Measurements from ENCODE around the gene SPTBN1. TPM values are rescaled to one million over a fixed set of nuclear protein-coding genes. Genes with fewer than 3 reads are reported as not detected.

The SPTBN1 gene
- total RNA-seq, 1 experiment from 2014 or later, result 204 TPM

DNA sequence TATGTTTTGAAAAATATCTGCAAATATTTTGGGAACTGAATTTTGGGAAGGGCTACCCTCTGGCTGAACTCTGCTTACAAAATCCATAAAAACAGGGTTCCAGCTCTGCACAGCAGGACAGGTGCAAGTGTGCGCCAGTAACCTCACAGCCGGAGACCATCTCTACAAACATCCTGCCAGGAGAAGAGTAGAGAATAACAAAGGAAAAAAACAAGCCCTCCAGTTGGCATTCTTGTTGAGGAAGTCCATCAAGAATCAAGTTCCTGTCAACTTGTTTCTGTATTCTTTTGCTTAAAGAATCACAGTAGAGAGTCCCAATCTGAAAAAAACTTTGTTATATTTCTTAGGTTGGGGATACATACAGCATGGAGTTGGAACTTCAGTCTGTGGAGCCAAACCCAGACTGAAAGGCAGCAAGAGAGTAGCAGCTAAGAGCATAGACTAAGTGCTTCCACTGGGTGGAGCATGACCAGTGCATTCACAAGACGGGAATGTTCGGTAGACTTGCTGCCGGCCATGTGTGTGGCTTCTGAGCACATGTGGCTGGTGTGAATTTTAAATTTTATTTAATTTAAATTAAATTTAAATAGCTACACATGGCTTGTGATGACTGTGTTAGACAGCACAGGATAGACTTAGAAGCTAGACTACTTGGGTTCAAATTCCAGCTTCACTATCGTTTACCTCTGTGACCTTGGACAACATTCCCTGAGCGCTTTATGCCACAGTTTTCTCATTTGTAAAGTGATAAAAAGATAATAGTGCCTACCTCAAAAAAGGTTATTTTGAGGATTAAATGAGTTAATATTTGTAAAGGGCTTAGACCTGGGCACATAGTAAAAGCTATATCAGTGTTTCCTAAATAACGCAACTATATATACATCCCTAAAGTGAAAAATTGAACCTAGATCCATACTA is 41.9 kb downstream of the SPTBN1 start:
- Mint-ChIP-seq H3K27ac (peak overlapping the region; percentile 87), H3K36me3 (no peaks in the 10 kb centered on the region), H3K4me3 (0 out of 2 replicates have a peak overlapping the region, but pooled peaks have one; percentile 2), H3K4me1 (peaks cover 65% of the 10 kb centered on the region), H3K9me3 (no peaks in the 10 kb centered on the region), H3K27me3 (ENCODE audit: low read depth) (no peaks in the 10 kb centered on the region)
- TF ChIP-seq ZNF423 (CRISPR knock-in tag; IDR thresholded peaks at IDR 0.05) (peak; percentile 76; the same call in 1 of the 2 replicates), JUN (CRISPR knock-in tag; IDR thresholded peaks at IDR 0.05) (no peak)
- ChIA-PET POLR2A (interaction anchor here (0.6 kb wide), 1 partner anchor 20 kb away, joined by 3 read pairs; no protein-coding TSS in a partner anchor), CTCF (interaction anchor here (0.9 to 1.8 kb wide), 7 partner anchors 38 to 391 kb away, joined by 3 to 4 read pairs (median 3); no protein-coding TSS in a partner anchor)
- ATAC-seq, result peak; percentile 89
- DNase-seq (ENCODE audit: low spot score), result peak; percentile 29

DNA sequence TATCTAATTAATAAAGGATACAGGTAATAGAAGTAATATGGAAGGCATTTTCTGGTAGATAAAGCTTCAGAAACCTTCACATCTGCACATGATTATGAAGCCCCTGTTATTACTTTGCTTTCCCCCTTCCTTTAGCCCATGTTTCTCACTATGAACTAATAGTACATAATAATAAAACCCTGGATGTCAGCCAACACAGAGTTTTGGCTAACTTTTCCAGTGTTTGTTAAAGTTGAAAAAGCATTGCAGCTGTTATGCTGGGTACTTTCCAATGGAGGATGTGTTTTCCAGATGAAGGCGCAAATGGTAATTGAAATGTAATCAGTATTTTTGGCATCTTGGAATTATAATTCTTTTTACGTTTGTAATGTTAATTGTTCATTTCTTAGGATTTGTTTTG is 43.5 kb downstream of the SPTBN1 start:
- ChIA-PET CTCF (no interaction called here), POLR2A (no interaction called here)
- DNase-seq (ENCODE audit: low spot score), result no peak
- Mint-ChIP-seq H3K4me3 (no peak overlapping the region), H3K36me3 (no peaks in the 10 kb centered on the region), H3K27me3 (ENCODE audit: low read depth) (no peaks in the 10 kb centered on the region), H3K4me1 (peaks cover 69% of the 10 kb centered on the region), H3K9me3 (no peaks in the 10 kb centered on the region), H3K27ac (no peak overlapping the region)
- no peak for ATAC-seq
- no peak for TF ChIP-seq GTF2I (CRISPR knock-in tag; conservative IDR thresholded peaks at IDR 0.05)
- TF ChIP-seq, protein P1, sequence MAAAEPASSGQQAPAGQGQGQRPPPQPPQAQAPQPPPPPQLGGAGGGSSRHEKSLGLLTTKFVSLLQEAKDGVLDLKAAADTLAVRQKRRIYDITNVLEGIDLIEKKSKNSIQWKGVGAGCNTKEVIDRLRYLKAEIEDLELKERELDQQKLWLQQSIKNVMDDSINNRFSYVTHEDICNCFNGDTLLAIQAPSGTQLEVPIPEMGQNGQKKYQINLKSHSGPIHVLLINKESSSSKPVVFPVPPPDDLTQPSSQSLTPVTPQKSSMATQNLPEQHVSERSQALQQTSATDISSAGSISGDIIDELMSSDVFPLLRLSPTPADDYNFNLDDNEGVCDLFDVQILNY (CRISPR knock-in tag; IDR thresholded peaks at IDR 0.05), result no peak
- no peak for TF ChIP-seq NFATC4 (CRISPR knock-in tag; IDR thresholded peaks at IDR 0.05)
- TF ChIP-seq FOXK1 (CRISPR knock-in tag; IDR thresholded peaks at IDR 0.05), result no peak
- TF ChIP-seq ZBTB21 (CRISPR knock-in tag; IDR thresholded peaks at IDR 0.05; ENCODE audit: borderline replicate concordance), result no peak
- TF ChIP-seq, protein P2, sequence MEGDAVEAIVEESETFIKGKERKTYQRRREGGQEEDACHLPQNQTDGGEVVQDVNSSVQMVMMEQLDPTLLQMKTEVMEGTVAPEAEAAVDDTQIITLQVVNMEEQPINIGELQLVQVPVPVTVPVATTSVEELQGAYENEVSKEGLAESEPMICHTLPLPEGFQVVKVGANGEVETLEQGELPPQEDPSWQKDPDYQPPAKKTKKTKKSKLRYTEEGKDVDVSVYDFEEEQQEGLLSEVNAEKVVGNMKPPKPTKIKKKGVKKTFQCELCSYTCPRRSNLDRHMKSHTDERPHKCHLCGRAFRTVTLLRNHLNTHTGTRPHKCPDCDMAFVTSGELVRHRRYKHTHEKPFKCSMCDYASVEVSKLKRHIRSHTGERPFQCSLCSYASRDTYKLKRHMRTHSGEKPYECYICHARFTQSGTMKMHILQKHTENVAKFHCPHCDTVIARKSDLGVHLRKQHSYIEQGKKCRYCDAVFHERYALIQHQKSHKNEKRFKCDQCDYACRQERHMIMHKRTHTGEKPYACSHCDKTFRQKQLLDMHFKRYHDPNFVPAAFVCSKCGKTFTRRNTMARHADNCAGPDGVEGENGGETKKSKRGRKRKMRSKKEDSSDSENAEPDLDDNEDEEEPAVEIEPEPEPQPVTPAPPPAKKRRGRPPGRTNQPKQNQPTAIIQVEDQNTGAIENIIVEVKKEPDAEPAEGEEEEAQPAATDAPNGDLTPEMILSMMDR (IDR thresholded peaks at IDR 0.05), result no peak
- TF ChIP-seq ZNF671 (CRISPR knock-in tag; IDR thresholded peaks at IDR 0.05), result no peak
- TF ChIP-seq, protein P3, sequence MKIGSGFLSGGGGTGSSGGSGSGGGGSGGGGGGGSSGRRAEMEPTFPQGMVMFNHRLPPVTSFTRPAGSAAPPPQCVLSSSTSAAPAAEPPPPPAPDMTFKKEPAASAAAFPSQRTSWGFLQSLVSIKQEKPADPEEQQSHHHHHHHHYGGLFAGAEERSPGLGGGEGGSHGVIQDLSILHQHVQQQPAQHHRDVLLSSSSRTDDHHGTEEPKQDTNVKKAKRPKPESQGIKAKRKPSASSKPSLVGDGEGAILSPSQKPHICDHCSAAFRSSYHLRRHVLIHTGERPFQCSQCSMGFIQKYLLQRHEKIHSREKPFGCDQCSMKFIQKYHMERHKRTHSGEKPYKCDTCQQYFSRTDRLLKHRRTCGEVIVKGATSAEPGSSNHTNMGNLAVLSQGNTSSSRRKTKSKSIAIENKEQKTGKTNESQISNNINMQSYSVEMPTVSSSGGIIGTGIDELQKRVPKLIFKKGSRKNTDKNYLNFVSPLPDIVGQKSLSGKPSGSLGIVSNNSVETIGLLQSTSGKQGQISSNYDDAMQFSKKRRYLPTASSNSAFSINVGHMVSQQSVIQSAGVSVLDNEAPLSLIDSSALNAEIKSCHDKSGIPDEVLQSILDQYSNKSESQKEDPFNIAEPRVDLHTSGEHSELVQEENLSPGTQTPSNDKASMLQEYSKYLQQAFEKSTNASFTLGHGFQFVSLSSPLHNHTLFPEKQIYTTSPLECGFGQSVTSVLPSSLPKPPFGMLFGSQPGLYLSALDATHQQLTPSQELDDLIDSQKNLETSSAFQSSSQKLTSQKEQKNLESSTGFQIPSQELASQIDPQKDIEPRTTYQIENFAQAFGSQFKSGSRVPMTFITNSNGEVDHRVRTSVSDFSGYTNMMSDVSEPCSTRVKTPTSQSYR (CRISPR knock-in tag; IDR thresholded peaks at IDR 0.05), result no peak
- no peak for TF ChIP-seq FOXJ3 (CRISPR knock-in tag; IDR thresholded peaks at IDR 0.05; ENCODE audit: borderline replicate concordance)
- TF ChIP-seq, protein P4, sequence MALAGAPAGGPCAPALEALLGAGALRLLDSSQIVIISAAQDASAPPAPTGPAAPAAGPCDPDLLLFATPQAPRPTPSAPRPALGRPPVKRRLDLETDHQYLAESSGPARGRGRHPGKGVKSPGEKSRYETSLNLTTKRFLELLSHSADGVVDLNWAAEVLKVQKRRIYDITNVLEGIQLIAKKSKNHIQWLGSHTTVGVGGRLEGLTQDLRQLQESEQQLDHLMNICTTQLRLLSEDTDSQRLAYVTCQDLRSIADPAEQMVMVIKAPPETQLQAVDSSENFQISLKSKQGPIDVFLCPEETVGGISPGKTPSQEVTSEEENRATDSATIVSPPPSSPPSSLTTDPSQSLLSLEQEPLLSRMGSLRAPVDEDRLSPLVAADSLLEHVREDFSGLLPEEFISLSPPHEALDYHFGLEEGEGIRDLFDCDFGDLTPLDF (CRISPR knock-in tag; IDR thresholded peaks at IDR 0.05), result no peak
- no peak for TF ChIP-seq SMAD3 (CRISPR knock-in tag; IDR thresholded peaks at IDR 0.05; ENCODE audit: borderline replicate concordance)
- no peak for TF ChIP-seq EMX1 (CRISPR knock-in tag; IDR thresholded peaks at IDR 0.05)
- no peak for TF ChIP-seq RORB (CRISPR knock-in tag; IDR thresholded peaks at IDR 0.05)
- TF ChIP-seq, protein P5, sequence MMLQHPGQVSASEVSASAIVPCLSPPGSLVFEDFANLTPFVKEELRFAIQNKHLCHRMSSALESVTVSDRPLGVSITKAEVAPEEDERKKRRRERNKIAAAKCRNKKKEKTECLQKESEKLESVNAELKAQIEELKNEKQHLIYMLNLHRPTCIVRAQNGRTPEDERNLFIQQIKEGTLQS (CRISPR knock-in tag; conservative IDR thresholded peaks at IDR 0.05), result no peak

Data from WTC11 (cell line).